SH-SY5Y (cell line): ENCODE measurements around the gene RGS2.

ENCODE experiments used
- GATA2 ChIP-seq: IDR thresholded peaks from 2 replicates; pipeline ENCODE4 v1.6.1; 2011; ENCODE audit warnings: mild to moderate bottlenecking, low read depth, low read length
- GATA3 ChIP-seq: IDR thresholded peaks from 2 replicates; pipeline ENCODE4 v1.6.1; 2011; ENCODE audit warnings: low read depth, mild to moderate bottlenecking, low read length, moderate library complexity

DNA sequence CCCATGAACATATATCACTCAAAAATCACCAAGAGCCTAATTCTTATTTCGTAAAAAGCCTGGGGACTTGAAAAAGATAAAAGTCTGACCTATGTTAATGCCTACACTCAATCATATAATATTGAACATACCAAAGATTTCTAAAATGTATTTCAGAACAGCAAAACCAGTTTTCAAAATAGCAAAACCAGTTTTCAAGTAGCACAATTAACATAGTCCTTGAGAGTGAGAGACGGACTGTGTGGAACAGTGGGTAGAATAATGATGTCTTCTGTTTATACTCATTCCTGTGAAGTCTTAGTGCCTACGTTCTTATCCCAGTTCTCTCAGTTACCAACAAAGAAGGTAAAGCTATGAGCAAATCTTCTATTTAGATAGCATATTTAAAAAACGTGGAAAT is 22.3 kb upstream of the RGS2 start:
- TF ChIP-seq GATA2, result no peak
- no peak for TF ChIP-seq GATA3
